Vagina (tissue), 2 donors: ENCODE measurements around the gene DOCK1.

ENCODE experiments used
- CTCF ChIP-seq, 3 experiments: fragments of 450-650 bp in 2 of 3; fragments of 200-600 bp in 1 of 3; sonication (generic) in 1 of 3; IDR thresholded peaks; one replicate each; pipeline ENCODE4 v1.5.1; 2017 to 2019; ENCODE audit warnings: antibody characterized with exemption in 3 of 3, mild to moderate bottlenecking in 2 of 3, moderate library complexity in 2 of 3
- POLR2A ChIP-seq, 2 donors: fragments of 450-650 bp; IDR thresholded peaks; one replicate each; pipeline ENCODE4 v1.6.1; 2017; ENCODE audit warnings: antibody characterized with exemption in 2 of 2, mild to moderate bottlenecking in 2 of 2, moderate library complexity in 2 of 2

DNA sequence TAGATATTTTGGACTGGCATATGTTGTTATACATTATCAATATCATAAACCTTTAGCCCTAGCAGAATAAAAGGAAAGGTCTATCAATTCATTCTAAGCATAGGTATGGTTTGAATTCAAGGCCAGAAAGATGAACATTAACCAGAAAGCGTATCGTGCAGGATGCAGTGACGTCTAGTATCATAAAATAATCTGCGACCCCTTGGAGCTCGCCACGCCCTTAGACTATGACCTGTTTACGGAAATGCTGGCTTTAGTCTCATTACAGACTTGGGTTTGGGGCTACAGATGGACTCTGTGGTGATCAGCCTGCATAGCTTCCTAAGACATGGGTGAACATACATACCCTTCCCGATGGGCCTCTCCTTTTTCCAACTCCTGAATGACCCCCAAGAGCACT, 269.6 kb downstream of the DOCK1 start:
- TF ChIP-seq CTCF (IDR thresholded peaks at IDR 0.05) (no peak), POLR2A (IDR thresholded peaks at IDR 0.05) (no peak)
